ENCODE data around the gene LIPG.

The LIPG gene

GRCh38 chr18:49645196-49645595 lies 83.3 kb downstream of the LIPG start:
- H3K9me3 Mint-ChIP-seq (ENCODE audit: low read depth) = no peaks in the 10 kb centered on the region
- H3K27ac Mint-ChIP-seq = no peak overlapping the region
- no peak overlapping the region for H3K4me3 Mint-ChIP-seq
- H3K27me3 Mint-ChIP-seq = peaks cover 2% of the 10 kb centered on the region
- H3K36me3 Mint-ChIP-seq = no peaks in the 10 kb centered on the region
- no peaks in the 10 kb centered on the region for H3K4me1 Mint-ChIP-seq (ENCODE audit: low read depth)

GRCh38 chr18:49645841-49646351 lies 84.0 kb downstream of the LIPG start:
- H3K36me3 Mint-ChIP-seq = no peaks in the 10 kb centered on the region
- H3K27ac Mint-ChIP-seq = no peak overlapping the region
- H3K4me1 Mint-ChIP-seq (ENCODE audit: low read depth) = no peaks in the 10 kb centered on the region
- H3K4me3 Mint-ChIP-seq = no peak overlapping the region
- peaks cover 2% of the 10 kb centered on the region for H3K27me3 Mint-ChIP-seq
- H3K9me3 Mint-ChIP-seq (ENCODE audit: low read depth) = no peaks in the 10 kb centered on the region

GRCh38 chr18:49646873-49647272 lies 85.0 kb downstream of the LIPG start:
- Mint-ChIP-seq H3K27me3 (no peaks in the 10 kb centered on the region), H3K27ac (no peak overlapping the region), H3K4me3 (no peak overlapping the region), H3K36me3 (no peaks in the 10 kb centered on the region), H3K4me1 (ENCODE audit: low read depth) (no peaks in the 10 kb centered on the region), H3K9me3 (ENCODE audit: low read depth) (no peaks in the 10 kb centered on the region)

- no peak overlapping the region for H3K27ac Mint-ChIP-seq
- no peak overlapping the region for H3K4me3 Mint-ChIP-seq
Observed at GRCh38 chr18:49647496-49648168, 85.8 kb downstream of the LIPG start.

GRCh38 chr18:49648326-49648725 lies 86.5 kb downstream of the LIPG start:
- Mint-ChIP-seq H3K4me1 (ENCODE audit: low read depth) (no peaks in the 10 kb centered on the region), H3K9me3 (ENCODE audit: low read depth) (no peaks in the 10 kb centered on the region), H3K4me3 (no peak overlapping the region), H3K27me3 (no peaks in the 10 kb centered on the region), H3K36me3 (no peaks in the 10 kb centered on the region), H3K27ac (no peak overlapping the region)

More at GRCh38 chr18:49647496-49648168, 85.8 kb downstream of the LIPG start:
- H3K9me3 Mint-ChIP-seq (ENCODE audit: low read depth) = no peaks in the 10 kb centered on the region
- H3K27me3 Mint-ChIP-seq = no peaks in the 10 kb centered on the region
- H3K36me3 Mint-ChIP-seq = no peaks in the 10 kb centered on the region
- H3K4me1 Mint-ChIP-seq (ENCODE audit: low read depth) = no peaks in the 10 kb centered on the region
